Activated CD4-positive, alpha-beta T cell treated with anti-CD3 and anti-CD28 coated beads for 24 hours (primary cell): ENCODE data around the gene ZNF581.

Experiments used
- DNase-seq, 2 donors: peaks; one replicate each; pipeline ENCODE4 v3.0.0-alpha.2; 2020; ENCODE audit warnings: low read depth in 2 of 2

Gene ZNF581

GRCh38 chr19:55679343-55680257 is 36.2 kb downstream of the ZNF581 start:
- DNase-seq = no peak

- DNase-seq = no peak
Measured at GRCh38 chr19:55680339-55681130, 37.1 kb downstream of the ZNF581 start.

DNA sequence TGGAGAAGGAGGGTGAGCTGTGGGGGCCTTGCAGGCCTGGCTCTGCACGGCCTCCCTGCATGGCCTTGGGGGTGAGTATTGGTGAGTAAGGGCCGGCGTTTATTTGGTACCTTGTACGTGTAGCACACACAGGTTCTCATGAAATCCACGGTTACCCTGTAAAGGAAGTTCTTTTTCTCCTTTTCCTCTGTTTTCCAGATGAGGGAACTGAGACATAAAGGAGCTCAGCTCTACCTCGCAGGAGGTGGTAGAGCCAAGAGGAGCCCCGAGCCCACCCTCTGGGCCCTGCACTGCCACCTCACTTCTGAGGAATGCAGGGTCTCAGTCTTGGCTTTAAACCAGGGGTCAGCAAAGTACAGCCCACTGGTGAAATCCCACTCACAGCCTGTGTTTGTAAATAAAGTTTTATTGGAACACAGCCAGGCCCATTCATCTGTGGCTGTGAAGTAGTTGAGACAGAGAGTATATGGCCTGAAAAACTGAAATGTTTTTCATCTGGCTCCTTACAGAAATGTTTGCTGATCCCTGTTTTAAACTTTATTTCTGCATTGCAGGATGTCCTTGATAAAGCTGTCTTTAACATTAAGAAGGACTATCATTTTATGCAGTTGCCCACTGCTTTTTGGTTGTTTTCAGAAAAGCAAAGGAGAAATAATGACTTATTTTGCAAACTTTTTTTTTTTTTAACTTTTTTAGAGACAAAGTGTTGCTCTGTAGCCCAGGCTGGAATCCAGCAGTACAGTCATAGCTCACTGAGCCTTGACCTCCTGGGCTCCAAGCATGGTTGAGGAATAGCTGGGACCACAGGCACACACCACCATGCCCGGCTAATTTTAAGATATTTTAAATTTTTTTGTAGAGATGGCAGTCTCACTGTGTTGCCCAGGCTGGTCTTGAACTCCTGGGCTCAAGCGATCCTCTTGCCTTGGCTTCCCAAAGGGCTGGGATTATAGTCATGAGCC is 38.0 kb downstream of the ZNF581 start:
- no peak for DNase-seq

DNA sequence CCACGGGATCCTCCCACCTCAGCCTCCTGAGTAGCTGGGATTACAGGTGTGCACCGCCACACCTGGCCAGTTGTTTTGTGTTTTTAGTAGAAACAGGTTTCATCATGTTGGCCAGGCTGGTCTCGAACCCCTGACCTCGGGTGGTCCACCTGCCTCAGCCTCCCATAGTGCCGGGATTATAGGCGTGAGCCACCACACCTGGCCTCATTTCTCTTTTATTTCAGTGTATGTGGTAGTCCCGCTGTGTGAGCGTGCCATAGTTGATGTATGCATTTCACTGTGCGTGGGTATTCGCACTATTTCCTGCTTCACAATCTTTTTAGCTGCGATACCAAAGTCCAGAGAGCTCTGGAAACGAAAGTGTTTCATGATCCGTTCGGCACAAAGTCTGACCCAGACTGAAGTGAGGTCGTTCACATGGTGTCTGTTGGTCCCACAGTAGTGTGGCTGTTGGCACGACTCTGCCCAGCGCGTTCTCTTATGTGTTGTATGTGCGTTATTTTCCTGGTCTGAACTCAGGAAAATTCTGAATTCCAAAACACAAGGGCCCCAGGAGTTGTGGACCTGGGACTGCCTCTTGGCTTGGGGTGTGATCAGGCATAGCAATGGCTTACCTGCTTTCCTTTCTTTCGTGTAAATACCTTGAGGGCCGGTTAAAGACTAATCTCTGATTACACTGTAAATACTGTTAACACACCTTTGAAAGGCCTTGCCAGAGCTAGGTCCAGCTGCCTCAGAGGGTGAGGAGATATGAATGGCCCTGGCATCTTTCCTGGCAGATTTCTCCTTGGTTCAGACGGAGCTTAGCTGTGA is 40.2 kb downstream of the ZNF581 start:
- DNase-seq = no peak

DNA sequence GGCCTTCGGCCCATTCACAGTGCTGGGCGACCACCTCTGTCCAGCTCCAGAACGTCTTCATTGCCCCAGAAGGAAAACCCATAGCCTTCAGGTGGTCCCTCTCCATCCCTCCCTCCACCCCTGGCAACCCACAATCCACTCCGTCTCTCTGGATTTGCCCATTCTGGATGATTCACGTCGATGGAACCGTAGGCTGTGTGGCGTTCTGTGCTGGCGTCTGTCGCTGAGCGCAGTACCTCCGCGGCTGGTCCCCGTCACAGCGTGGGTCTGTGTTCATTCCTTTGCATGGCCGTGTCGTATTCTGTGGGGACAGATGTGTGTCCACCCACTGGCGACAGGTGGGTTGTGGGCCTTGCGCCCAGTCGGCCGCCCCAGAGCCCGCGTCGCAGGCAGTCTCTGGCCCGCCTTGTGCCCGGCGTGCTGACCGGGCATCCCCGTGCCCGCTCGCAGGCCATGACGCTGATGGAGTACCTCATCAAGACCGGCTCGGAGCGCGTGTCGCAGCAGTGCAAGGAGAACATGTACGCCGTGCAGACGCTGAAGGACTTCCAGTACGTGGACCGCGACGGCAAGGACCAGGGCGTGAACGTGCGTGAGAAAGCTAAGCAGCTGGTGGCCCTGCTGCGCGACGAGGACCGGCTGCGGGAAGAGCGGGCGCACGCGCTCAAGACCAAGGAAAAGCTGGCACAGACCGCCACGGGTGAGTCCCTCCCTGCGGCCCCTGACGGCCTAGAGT is 41.7 kb downstream of the ZNF581 start:
- DNase-seq = no peak

DNA sequence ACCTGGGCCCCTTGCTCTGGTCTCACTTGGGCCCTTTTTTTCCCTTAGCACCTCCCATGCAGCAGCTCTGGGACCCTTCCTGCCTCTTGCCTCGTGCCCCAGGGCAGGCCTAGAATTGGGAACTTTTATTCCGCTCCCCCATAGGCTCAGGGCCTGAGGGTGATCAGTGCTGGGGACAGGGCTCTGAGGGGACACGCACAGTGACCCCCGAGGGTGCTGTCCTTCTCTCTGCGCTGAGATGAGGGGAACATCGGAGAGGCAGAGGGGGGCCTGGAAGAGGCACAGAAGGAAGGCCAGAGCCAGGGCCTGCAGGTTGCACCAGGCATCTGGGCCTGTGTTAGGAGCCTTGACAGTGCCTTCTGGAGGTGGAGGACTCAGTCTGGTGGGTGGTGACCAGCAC is 42.3 kb downstream of the ZNF581 start:
- no peak for DNase-seq

- DNase-seq = no peak
Measured at GRCh38 chr19:55686311-55687050, 43.0 kb downstream of the ZNF581 start.

GRCh38 chr19:55687281-55688201 is 44.1 kb downstream of the ZNF581 start:
- DNase-seq = no peak

DNA sequence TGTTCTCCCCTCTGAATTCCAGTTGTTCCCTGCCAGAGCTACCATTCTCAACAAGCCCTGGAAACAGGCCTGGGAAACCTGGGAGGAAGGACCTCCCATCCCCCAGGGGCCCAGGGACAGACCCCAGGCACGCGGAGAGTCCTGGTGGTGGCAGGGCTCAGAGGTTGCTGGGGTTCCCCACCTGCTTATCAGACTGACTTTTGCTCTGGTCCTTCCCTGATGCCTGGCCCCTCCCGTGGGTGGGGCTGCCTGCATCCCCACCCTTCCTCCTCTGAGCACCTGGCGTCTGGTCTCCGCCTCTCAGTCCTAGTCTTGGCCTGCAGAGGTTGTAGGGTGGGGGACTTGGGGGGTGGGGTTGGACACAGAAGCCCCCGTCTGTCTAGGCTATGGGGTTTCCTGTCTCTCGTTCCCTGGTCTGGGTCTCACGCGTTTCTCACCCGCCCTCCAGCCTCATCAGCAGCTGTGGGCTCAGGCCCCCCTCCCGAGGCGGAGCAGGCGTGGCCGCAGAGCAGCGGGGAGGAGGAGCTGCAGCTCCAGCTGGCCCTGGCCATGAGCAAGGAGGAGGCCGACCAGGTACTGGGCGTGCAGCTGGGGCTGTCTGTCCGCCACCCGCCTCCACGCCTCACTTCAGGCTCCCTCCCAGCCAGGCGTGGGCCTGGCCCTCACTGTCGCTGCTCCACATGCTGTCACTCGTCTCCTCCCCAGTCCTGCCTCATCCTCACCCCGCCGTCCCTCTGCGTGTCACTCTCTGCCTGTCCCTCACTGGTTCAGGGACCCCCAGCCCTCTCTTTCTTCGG is 45.2 kb downstream of the ZNF581 start:
- no peak for DNase-seq

DNA sequence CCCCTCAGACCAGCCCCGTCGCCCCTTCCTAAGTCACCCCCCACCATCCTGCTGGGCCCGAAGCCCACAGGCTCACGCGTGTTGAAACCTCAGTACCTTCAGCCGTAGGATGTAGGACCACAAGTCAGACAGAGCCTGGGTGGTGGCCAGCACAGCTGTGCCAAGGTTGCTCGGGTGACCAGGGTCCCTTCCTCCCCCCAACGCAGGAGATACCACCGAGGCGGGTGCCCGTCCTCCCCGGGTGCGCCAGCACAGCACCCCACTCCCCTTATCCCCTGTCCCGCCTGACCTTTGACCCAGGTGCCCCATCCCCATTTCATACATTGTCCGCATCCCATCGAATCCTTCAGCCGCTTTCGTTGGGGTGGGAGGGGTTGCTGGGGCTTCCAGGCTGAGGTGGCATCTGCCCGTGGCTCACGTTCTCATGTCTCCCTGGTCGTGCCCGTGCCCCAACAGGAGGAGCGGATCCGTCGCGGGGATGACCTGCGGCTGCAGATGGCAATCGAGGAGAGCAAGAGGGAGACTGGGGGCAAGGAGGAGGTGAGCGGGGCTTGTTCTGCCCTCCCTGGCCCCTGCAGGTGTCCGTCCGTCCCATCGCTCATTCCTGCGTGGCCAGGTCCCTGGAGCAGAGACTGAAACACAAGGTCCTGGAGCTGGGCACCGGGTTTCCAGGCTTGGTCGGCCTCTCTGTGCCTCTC is 46.1 kb downstream of the ZNF581 start:
- DNase-seq = no peak

DNA sequence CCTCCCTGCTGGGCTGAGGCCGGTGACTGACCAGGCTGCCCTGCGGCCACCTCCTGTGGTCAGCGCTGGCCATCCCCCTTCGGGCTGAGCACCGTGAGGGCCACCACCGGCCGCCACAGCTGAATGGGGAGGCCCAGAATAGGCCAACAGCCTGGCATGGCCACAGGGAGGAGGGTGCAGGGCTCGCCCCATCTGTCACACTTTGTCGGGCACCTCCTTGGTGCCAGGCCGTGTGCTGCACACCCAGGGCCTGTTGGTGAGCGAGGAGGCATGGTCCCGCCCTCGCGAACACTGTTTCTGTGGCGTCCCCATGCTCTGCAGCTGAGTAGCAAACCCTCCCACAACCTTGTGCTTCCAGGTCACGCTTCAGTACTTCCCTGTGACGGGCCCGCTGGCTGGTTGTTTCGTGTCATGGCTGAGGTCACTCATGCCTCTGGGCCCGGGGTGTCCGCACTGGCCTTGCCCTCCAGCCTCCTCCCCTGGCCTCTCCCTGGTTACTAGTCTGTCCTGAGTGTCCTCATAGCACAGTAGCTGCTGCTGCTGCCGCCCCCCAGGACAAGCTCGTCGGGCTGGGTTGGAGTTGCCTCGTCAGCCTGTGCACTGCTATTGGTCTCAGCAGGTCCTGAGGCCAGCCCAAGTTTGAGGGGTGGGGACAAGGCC is 46.8 kb downstream of the ZNF581 start:
- DNase-seq = no peak

GRCh38 chr19:55690769-55691545 is 47.5 kb downstream of the ZNF581 start:
- no peak for DNase-seq

DNA sequence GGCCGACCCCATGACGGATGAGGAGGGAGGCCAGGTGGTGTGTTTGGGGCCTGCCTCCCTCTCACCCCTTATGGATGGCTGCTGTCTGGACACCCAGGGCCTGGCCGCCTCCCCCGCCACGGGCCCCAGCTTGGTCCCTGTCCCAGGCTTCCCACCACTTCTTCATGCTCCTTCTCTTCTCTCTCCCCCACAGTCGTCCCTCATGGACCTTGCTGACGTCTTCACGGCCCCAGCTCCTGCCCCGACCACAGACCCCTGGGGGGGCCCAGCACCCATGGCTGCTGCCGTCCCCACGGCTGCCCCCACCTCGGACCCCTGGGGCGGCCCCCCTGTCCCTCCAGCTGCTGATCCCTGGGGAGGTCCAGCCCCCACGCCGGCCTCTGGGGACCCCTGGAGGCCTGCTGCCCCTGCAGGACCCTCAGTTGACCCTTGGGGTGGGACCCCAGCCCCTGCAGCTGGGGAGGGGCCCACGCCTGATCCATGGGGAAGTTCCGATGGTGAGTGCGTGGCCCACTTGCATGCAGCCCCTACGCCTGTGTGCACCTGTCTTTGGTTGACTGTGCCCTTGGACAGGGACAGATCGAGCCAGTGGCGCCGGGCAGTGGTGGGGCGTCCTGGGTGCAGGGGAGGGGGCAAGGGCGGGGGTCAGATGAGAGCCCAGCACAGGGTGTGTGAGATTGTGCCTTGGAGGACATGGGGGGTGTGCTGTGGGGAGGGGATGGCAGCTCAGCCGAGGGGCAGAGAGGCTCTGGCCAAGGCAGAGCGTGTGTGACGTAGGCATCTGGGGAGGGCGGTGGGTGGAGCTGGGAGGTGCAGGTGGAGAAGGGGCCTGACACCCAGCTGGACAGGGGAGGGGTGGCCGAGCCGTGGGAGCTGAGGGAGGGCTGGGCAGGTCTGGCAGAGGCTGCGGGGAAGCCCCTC is 48.4 kb downstream of the ZNF581 start:
- no peak for DNase-seq

DNA sequence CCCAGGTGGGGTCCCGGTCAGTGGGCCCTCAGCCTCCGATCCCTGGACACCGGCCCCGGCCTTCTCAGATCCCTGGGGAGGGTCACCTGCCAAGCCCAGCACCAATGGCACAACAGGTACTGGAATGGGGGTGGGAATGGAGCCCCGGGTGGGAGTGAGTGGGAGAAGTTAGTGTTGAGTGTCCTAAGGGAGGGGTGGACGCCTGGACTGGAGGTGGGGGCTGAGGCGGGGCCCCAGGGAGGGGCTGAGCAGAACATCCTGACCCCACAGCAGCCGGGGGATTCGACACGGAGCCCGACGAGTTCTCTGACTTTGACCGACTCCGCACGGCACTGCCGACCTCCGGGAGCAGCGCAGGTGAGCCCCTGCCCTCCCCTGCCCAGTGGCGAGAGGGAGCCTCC is 49.2 kb downstream of the ZNF581 start:
- no peak for DNase-seq
